GM21390 (cell line): ENCODE data around the gene MEIS2.

ENCODE experiments used
- ATAC-seq: cut with Tn5 transposase; IDR thresholded peaks from one replicate; pipeline ENCODE4 v1.9.1; 2021; ENCODE audit not compliant: unreplicated experiment

Gene MEIS2

GRCh38 chr15:36940219-36940618 is 160.1 kb downstream of the MEIS2 start:
- ATAC-seq = no peak

- ATAC-seq = no peak
Observed at GRCh38 chr15:36938764-36939163, 161.6 kb downstream of the MEIS2 start.

GRCh38 chr15:36938131-36938530 is 162.2 kb downstream of the MEIS2 start:
- ATAC-seq = no peak

- no peak for ATAC-seq
Observed at GRCh38 chr15:36936613-36937012, 163.7 kb downstream of the MEIS2 start.

- no peak for ATAC-seq
Observed at GRCh38 chr15:36933255-36933990, 166.9 kb downstream of the MEIS2 start.

- no peak for ATAC-seq
Observed at GRCh38 chr15:36932070-36932469, 168.3 kb downstream of the MEIS2 start.

GRCh38 chr15:36931434-36931833 is 168.9 kb downstream of the MEIS2 start:
- ATAC-seq = no peak

- ATAC-seq = no peak
Observed at GRCh38 chr15:36926427-36926825, 173.9 kb downstream of the MEIS2 start.

GRCh38 chr15:36925653-36926426 is 174.5 kb downstream of the MEIS2 start:
- ATAC-seq = no peak

GRCh38 chr15:36925049-36925448 is 175.3 kb downstream of the MEIS2 start:
- ATAC-seq = no peak

- no peak for ATAC-seq
Observed at GRCh38 chr15:36924034-36924433, 176.3 kb downstream of the MEIS2 start.

GRCh38 chr15:36921484-36922091 is 178.8 kb downstream of the MEIS2 start:
- no peak for ATAC-seq

GRCh38 chr15:36917411-36918267 is 182.7 kb downstream of the MEIS2 start:
- ATAC-seq = no peak

- no peak for ATAC-seq
Observed at GRCh38 chr15:36914960-36915808, 185.2 kb downstream of the MEIS2 start.

- no peak for ATAC-seq
Observed at GRCh38 chr15:36914466-36914865, 185.9 kb downstream of the MEIS2 start.

GRCh38 chr15:36912311-36912712 is 188.0 kb downstream of the MEIS2 start:
- no peak for ATAC-seq

- ATAC-seq = no peak
Observed at GRCh38 chr15:36911322-36911944, 188.9 kb downstream of the MEIS2 start.

GRCh38 chr15:36908991-36909390 is 191.4 kb downstream of the MEIS2 start:
- no peak for ATAC-seq

GRCh38 chr15:36907295-36907694 is 193.1 kb downstream of the MEIS2 start:
- ATAC-seq = no peak

- ATAC-seq = no peak
Observed at GRCh38 chr15:36905908-36906307, 194.4 kb downstream of the MEIS2 start.
